Bronchial epithelial cell (primary cell): ENCODE results near the gene WDR7. TPM values are rescaled to one million over a fixed set of nuclear protein-coding genes. Genes with fewer than 3 reads are reported as not detected.

ENCODE experiments used
- DNase-seq: peaks from one replicate; pipeline ENCODE4 v3.0.0-alpha.2; 2010; ENCODE audit warnings: low read depth
- FAIRE-seq: peaks from 2 replicates; lab custom pipeline; 2011; peaks lifted over from hg19 to GRCh38; lab: Jason Lieb, UNC
- H3K27me3 ChIP-seq: 2 replicates; pipeline ENCODE4 v1.5.1; 2011; ENCODE audit warnings: low read length; ENCODE audit not compliant: control insufficient read depth, insufficient read depth
- H3K36me3 ChIP-seq: 2 replicates; pipeline ENCODE4 v1.5.1; 2011; ENCODE audit warnings: low read length; ENCODE audit not compliant: control insufficient read depth, insufficient read depth
- H3K4me3 ChIP-seq: 2 replicates; pipeline ENCODE4 v1.5.1; 2011; ENCODE audit warnings: mild to moderate bottlenecking, low read depth, low read length, control low read depth
- total RNA-seq: library from RNA; depleted of rRNA; stranded (reverse); fragments of >200 nt; gene quantifications from 2 replicates; pipeline ENCODE4 v1.2.1, GENCODE V29; 2014
- TF ChIP-seq, protein P1 (sequence below): IDR thresholded peaks from 2 replicates; pipeline ENCODE4 v1.5.1; 2011; ENCODE audit warnings: mild to moderate bottlenecking, moderate library complexity, low read length, control low read depth, inconsistent platforms; ENCODE audit not compliant: insufficient read depth, severe bottlenecking

Gene WDR7
- total RNA-seq, 1 donor from 2014 or later: 14.5 TPM

GRCh38 chr18:56748698-56749268, 97.6 kb downstream of the WDR7 start:
- Histone ChIP-seq H3K27me3 (no peaks in the 10 kb centered on the region), H3K4me3 (no peak overlapping the region), H3K36me3 (no peaks in the 10 kb centered on the region)
- TF ChIP-seq, protein P1, sequence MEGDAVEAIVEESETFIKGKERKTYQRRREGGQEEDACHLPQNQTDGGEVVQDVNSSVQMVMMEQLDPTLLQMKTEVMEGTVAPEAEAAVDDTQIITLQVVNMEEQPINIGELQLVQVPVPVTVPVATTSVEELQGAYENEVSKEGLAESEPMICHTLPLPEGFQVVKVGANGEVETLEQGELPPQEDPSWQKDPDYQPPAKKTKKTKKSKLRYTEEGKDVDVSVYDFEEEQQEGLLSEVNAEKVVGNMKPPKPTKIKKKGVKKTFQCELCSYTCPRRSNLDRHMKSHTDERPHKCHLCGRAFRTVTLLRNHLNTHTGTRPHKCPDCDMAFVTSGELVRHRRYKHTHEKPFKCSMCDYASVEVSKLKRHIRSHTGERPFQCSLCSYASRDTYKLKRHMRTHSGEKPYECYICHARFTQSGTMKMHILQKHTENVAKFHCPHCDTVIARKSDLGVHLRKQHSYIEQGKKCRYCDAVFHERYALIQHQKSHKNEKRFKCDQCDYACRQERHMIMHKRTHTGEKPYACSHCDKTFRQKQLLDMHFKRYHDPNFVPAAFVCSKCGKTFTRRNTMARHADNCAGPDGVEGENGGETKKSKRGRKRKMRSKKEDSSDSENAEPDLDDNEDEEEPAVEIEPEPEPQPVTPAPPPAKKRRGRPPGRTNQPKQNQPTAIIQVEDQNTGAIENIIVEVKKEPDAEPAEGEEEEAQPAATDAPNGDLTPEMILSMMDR: peak; percentile 37
- FAIRE-seq: no peak
- peak; percentile 40 for DNase-seq

GRCh38 chr18:56756966-56757365, 105.8 kb downstream of the WDR7 start:
- peak; percentile 32 for FAIRE-seq
- Histone ChIP-seq H3K27me3 (no peaks in the 10 kb centered on the region), H3K36me3 (no peaks in the 10 kb centered on the region), H3K4me3 (no peak overlapping the region)
- DNase-seq: no peak
- TF ChIP-seq, protein P1: no peak

DNA sequence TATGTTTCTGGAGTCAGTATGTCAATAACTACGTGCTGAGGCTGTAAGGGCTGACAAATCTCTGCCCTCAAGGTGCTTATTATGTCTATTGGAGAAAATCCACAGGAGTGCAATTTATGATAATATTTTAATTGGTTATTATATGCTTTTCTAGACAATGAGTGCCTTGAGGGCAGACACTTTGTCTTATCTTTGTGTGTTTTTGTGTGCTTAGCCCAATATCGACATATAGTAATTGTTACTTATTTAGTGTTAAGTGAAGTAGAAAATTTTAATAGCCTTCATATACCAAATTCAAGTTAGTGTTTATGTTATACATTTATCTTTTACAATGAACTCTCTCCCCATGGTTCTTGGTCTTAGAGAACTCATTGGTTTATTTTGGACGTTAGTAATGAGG, 118.9 kb downstream of the WDR7 start:
- Histone ChIP-seq H3K27me3 (no peaks in the 10 kb centered on the region), H3K36me3 (no peaks in the 10 kb centered on the region), H3K4me3 (no peak overlapping the region)
- TF ChIP-seq, protein P1: no peak
- FAIRE-seq (no peak), DNase-seq (no peak)

GRCh38 chr18:56770873-56771272, 119.7 kb downstream of the WDR7 start:
- no peak for DNase-seq
- no peak for FAIRE-seq
- H3K36me3 ChIP-seq: no peaks in the 10 kb centered on the region
- TF ChIP-seq, protein P1: no peak
- no peak overlapping the region for H3K4me3 ChIP-seq
- H3K27me3 ChIP-seq: no peaks in the 10 kb centered on the region

GRCh38 chr18:56775701-56776100, 124.5 kb downstream of the WDR7 start:
- DNase-seq (no peak), FAIRE-seq (no peak)
- H3K36me3 ChIP-seq: no peaks in the 10 kb centered on the region
- no peak overlapping the region for H3K4me3 ChIP-seq
- TF ChIP-seq, protein P1: no peak
- no peaks in the 10 kb centered on the region for H3K27me3 ChIP-seq

GRCh38 chr18:56787390-56787789, 136.2 kb downstream of the WDR7 start:
- Histone ChIP-seq H3K27me3 (no peaks in the 10 kb centered on the region), H3K4me3 (no peak overlapping the region), H3K36me3 (no peaks in the 10 kb centered on the region)
- DNase-seq (no peak), FAIRE-seq (no peak)
- TF ChIP-seq, protein P1: no peak
